Left cardiac atrium (tissue), 4 donors: ENCODE results near the gene SLC16A7. TPM values are rescaled to one million over a fixed set of nuclear protein-coding genes. Genes with fewer than 3 reads are reported as not detected.

Experiments
- ATAC-seq, 2 donors: fragments of 200-7000 bp; cut with Tn5 transposase; one replicate each; pipeline ENCODE4 v1.9.1; 2020; ENCODE audit warnings: mild to moderate bottlenecking in 2 of 2, moderate library complexity in 2 of 2
- DNase-seq: peaks from one replicate; pipeline ENCODE4 v3.0.0-alpha.2; 2020
- intact Hi-C, 2 donors: fragments of 100-400 bp; cut with DNase I; formaldehyde crosslinking; loops; one replicate each; pipeline versions ENCODE4 v1.14.1 to v1.15.1; 2022 to 2023
- total RNA-seq, 2 donors: library from RNA; stranded (reverse); fragmentation: NEBNext Ultra II Directional; extraction: Animal tissue kit (Norgen Biotek cat#: 25700); gene quantifications; one replicate each; pipeline ENCODE4 v1.2.1, GENCODE V29; 2021
- donor health status: DM: no; HTN: yes; CAD: no.
- donor health status: DM: no; HTN: yes; CAD: no; lungs with severe emphysema.
- donor health status: DM: yes; HTN: yes; CAD: no.
- donor health status: Dilated cardiomyopathy.

The SLC16A7 gene
- total RNA-seq, 2 donors from 2014 or later = 85.0 to 121 TPM

DNA sequence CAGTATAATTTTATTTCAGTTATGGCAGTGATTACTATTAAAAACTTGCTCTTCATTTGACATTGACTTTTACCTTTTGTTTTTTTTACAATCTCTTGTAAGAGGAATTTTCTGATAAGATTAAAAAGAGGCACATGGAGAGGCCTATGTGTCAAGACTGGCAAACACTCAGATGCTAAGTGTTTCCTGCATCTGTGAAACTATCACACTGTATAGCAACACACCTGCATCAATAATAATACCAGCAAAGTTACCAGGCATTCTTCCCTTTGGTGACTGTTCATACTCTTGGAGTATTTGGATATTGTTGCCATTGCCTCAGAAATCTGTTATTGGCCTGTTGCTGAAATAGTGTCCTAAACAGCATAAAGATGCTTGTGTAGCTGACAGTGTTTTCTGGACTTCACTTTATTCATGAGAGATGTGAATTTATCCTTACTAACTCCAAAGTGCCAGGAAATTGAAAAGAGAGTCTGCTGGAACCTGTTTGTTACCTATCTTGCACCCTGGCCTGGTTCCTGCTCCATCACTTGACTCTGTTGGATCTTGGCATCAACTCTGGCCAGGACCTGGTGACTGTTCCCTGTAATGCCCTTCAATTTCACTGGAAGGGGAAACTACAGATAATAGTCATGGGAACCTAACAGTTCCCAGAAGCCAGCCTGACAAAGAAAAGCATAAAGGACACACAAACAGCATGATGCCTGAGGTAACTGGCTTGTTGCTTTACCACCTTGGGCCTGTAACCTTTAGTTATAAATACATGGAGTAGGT is 19.8 kb downstream of the SLC16A7 start:
- intact Hi-C loops = loop anchor here in 1 of 2 donors (5.0 kb wide), 1 partner anchor 47 kb away; no protein-coding TSS in a partner anchor
- peak; percentile 51 for DNase-seq
- peak; percentile 93 to 96 for ATAC-seq

DNA sequence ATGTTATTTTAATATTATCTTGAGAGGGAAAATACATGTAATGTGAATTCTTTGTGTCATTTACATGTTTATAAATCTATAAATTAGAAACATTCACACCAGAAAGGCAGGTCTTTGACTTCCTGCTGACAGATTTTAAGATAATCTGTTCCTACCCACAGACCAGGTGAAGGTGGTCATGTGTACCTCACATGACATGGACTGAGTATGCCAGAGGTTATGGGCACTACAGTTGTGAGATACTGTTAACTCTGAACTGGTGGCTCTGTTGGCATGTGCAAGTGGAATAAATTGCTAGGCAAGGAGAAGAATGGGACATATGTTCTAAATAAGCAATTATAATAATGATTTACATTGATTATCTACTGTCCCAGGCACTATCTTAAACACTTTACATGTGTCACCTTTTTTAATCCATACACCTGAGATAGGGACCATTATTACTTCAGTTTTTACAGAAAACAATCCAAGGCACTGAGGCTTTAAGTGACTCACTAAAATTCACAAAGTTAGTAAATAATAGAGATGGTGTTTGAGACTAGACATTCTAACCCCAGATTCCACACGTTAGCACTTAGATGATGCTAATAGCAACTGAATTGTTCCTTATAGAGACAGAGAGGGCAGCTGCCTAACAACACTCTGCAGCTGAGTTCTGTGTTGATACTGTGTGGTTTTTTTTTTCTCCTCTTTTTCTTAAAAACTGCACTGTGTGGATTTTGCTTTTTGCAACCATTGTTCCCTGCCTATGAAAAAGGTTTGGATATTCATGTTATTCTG is 23.8 kb downstream of the SLC16A7 start:
- ATAC-seq = no peak

GRCh38 chr12:59620326-59620725 is 24.5 kb downstream of the SLC16A7 start:
- intact Hi-C loops = no loop called here
- DNase-seq (no peak), ATAC-seq (peak in 1 of 2 donors; percentile 29)

More for the DNA sequence above, 23.8 kb downstream of the SLC16A7 start:
- no peak for DNase-seq
- intact Hi-C loops = loop anchor here in 1 of 2 donors (5.0 kb wide), 1 partner anchor 43 kb away; no protein-coding TSS in a partner anchor

- ATAC-seq (no peak), DNase-seq (no peak)
- intact Hi-C loops = no loop called here
These were observed 29.1 kb downstream of the SLC16A7 start for GRCh38 chr12:59624732-59625460.

- DNase-seq (no peak), ATAC-seq (no peak)
- intact Hi-C loops = no loop called here
These were observed 30.6 kb downstream of the SLC16A7 start for GRCh38 chr12:59626382-59626781.

DNA sequence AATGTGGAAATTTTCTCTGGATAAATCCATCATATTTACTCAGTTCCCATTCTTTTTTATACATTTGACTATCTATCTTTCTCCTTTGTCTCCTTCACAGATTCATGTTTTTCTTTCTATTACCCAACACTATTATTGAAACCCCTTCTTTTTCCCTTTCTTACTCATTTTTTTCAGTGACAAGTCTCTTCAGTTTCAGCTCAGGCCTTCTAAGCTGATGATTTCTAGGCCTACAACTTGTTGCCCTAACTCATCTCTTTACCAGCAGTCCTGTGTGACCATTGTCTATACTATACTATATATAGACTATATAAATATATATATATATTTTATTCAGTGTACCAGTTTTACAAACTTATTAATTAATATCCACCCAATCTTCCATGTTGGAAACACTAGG is 31.8 kb downstream of the SLC16A7 start:
- intact Hi-C loops = no loop called here
- no peak for DNase-seq
- no peak for ATAC-seq

DNA sequence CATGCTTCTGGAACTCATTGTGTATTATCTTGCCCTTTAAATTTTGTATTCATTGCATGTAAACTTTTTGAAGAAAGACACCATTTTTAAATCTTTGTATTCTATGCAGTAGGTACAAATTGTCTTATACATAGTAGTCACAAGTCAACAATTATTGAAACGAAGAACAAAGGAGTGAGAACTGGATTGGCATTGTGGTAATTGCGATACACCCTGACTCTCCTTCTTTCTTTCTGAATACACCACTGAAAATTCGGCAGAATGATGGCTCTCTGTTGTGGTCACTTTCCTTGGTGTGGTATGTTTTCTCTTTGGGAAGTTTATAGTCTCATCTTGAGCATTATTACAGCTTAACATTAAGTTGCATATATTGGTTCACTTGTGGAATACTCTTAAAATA is 34.1 kb downstream of the SLC16A7 start:
- DNase-seq = no peak
- intact Hi-C loops = no loop called here

DNA sequence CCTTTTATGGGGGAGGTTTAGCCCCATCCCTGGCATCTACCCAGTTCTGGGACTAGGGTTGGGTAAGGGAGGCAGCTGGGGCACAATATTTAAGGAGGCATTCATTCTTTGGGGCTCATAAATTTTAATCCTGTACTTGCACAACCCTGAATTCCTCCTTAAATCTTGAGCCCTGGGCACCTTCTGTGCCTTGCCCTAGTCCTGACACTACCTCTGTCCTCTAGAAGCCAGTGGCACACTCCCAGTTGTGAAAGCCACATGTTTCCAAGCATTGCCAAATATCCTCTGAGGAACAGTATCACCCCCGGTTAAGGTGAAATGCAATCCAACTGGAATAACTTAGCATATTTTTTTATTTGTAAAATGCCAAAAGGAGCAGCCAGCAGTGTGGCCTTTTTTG is 36.6 kb downstream of the SLC16A7 start:
- intact Hi-C loops = no loop called here
- ATAC-seq = peak; percentile 16 to 90

More for the DNA sequence above, 34.1 kb downstream of the SLC16A7 start:
- ATAC-seq = no peak

DNA sequence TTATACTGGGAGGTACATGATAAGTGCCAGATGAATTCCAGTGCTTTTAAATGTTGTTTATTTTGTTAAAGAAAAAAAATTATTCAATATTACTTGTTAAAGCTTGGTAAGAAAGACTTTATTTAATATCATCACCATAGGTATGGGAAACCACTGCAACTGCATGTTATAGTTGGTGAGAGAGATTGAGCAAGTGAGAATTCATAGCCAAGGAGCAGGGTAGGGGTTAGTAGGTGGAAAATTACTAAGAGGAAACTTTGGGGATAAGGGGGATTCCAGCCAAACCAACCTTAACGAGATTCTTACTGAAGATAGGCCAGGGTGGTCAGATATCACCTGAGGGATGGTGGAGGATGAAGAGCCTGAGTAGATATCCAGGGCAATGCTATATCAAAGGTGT is 38.4 kb downstream of the SLC16A7 start:
- intact Hi-C loops = no loop called here
- DNase-seq (no peak), ATAC-seq (no peak)

More for the DNA sequence above, 36.6 kb downstream of the SLC16A7 start:
- no peak for DNase-seq

GRCh38 chr12:59636945-59637691 is 41.3 kb downstream of the SLC16A7 start:
- intact Hi-C loops = no loop called here
- ATAC-seq = no peak
- DNase-seq = no peak

GRCh38 chr12:59637692-59638070 is 41.9 kb downstream of the SLC16A7 start:
- intact Hi-C loops = no loop called here
- DNase-seq = no peak
- ATAC-seq = peak; percentile 41 to 55

DNA sequence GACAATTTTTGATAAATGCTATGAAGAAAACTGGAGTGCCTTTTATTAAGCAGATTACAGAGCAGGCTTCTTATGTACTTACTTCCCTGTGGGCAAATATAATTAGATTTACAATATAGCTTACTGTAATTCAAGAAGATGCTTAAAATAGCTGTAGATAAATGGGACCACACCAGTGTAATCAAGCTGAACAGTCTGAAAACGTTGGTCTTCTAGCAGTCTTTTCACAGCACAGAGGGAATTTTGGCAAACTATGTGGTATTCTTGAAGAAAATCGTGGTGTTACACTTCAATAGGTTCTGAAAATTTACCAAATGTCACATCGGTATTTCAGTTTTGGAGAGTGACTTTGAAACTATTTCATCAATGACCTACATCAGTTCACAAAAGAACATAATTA is 47.7 kb downstream of the SLC16A7 start:
- ATAC-seq (no peak), DNase-seq (no peak)

DNA sequence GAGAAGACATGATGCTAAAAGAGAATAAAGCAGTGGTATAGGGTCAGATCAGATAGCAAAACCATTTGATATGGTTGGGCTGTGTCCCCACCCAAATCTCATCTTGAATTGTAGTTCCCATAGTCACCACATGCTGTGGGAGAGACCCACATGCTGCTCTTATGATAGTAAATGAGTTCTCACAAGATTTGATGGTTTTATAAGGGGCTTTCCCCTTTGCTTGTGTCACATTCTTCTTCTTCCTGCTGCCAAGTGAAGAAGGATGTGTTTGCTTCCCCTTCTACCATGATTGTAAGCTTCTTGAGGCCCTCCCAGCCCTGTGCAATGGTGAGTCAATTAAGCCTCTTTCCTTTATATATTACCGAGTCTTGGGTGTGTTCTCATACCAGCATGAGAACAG is 49.4 kb downstream of the SLC16A7 start:
- intact Hi-C loops = no loop called here
- ATAC-seq = no peak
- no peak for DNase-seq

More for the DNA sequence above, 47.7 kb downstream of the SLC16A7 start:
- intact Hi-C loops = no loop called here

DNA sequence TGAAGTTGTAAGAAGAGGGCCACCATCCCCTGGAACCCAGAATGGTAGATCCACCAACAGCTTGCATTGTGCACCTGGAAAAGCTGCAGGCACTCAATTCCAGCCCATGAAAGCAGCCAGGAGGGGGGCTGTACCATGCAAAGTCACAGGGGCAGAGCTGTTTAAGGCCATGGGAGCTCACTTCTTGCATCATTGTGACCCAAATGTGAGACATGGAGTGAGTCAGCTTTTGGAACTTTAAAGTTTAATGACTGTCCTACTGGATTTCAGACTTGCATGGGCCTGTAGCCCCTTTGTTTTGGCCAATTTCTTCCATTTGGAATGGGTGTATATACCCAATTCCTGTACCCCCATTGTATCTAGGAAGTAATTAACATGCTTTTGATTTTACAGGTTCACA is 50.8 kb downstream of the SLC16A7 start:
- ATAC-seq (no peak), DNase-seq (no peak)
- intact Hi-C loops = no loop called here

GRCh38 chr12:59649203-59649602 is 53.4 kb downstream of the SLC16A7 start:
- ATAC-seq = no peak
- intact Hi-C loops = no loop called here

GRCh38 chr12:59650588-59651228 is 54.9 kb downstream of the SLC16A7 start:
- DNase-seq = no peak
- ATAC-seq = peak; percentile 50 to 73
- intact Hi-C loops = no loop called here

More at GRCh38 chr12:59649203-59649602, 53.4 kb downstream of the SLC16A7 start:
- DNase-seq = no peak

DNA sequence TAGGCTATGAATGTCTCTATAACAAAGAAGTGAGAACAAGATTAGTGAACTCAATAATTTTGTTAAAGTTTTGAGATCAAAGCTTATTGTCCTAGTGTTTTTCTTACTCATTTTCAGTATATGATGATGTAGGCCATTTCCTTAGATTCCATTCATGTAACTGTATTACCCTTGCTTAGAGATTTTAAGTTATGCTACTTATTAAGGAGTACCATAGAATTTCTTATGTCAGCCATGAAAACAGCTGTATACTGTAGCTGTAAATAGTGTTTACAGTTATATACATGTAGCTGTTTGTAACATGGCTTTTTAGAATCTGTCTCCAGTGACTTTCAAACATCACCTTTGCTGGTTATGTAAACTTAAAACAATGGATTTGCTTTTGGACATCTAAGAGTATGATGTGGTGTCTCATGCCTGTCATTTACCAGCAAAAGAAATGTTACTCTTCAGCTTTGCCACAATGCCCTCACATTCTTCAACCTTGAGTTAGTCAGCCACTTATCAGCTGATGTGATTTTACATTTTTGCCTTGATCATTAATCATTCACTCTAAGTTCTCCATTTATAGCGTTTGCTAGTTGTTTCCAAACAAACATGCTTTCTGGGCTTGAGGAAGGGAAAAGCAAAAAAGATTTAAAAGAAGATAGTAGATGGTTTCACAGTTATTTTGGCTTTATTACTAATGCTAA is 55.5 kb downstream of the SLC16A7 start:
- DNase-seq (no peak), ATAC-seq (peak in 1 of 2 donors; percentile 61)
- intact Hi-C loops = no loop called here

- intact Hi-C loops = no loop called here
- DNase-seq (no peak), ATAC-seq (no peak)
These were observed 56.3 kb downstream of the SLC16A7 start for GRCh38 chr12:59652130-59652529.
